GM19023 (cell line): Measurements from ENCODE around the gene CCDC127.
"Not testable (repeated sequence)": the region's sequence is repeated elsewhere in the genome, so short reads cannot be mapped to it uniquely, and the experiment has no call there.

Experiments
- ATAC-seq: cut with Tn5 transposase; IDR thresholded peaks from one replicate; pipeline ENCODE4 v1.9.1; 2021; ENCODE audit warnings: mild to moderate bottlenecking, moderate library complexity; ENCODE audit not compliant: unreplicated experiment

The CCDC127 gene

GRCh38 chr5:234450-234849 lies 16.5 kb upstream of the CCDC127 start:
- no peak for ATAC-seq

DNA sequence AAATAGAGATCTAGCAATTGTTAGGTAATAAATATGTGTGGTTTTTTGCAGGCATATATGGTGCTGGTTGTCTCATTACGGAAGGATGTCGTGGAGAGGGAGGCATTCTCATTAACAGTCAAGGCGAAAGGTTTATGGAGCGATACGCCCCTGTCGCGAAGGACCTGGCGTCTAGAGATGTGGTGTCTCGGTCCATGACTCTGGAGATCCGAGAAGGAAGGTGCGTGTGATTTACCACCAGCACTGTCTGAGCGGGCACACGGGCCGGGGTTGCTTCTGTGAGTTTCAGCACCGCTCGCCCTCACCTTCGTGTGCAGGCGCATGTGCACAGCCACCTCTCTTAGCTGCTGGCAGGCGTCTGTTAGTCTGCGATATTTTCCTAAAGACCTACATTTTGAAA lies 15.5 kb upstream of the CCDC127 start:
- not testable (repeated sequence) for ATAC-seq

DNA sequence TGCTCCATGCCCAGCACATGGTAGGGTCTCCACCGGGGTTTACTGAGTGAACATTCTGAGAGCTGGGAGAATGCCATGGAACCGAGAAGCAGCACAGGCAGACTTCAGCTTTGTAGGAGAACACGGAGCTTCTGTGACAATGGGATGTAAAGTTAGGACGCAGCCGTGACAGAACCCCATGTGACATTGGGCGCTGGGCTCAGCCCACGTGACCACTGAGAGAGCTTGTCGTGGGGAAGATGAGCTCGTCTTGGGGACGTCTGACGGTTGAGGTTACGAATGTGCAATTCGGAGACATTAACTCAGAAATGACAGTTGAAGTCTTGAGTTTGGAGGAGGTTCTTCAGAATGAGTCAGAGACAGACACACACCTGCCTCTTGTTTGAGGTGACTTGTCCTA lies 13.7 kb upstream of the CCDC127 start:
- ATAC-seq = no peak

DNA sequence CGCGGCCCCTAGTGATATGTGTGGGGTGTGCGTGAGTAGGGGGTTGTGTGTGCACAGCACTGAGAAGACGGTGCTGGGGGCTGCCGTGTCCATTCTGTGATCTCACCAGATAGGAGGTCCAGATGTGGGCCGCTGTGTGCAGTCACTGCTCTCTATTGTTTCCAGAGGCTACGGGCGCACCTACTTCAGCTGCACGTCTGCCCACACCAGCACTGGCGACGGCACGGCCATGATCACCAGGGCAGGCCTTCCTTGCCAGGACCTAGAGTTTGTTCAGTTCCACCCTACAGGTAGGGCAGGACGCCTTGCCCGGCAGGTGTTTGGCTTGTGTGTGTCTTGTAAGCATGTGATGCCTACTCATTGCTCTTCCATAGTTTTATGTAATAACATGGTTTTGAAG lies 12.8 kb upstream of the CCDC127 start:
- ATAC-seq = no peak

GRCh38 chr5:228886-229285 lies 10.9 kb upstream of the CCDC127 start:
- no peak for ATAC-seq

DNA sequence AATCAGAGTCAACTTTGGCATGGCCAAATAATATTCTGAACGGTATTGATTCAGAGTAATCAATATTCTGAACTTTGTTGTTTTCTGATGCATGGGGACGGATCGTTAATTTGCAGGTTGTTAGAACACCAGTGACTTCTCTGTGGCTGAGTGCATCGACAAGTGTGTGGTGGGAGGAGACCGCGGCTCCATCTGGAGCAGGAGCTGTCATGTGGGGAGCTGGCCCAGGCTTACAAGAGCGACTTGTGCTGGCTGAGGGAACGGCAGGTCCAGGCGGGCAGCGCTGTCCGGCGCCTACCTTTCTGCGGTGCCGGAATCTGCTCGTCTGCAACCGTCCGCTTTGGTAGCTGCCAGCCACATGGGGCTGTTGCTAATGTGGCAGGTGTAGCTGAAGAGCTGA lies 9.4 kb upstream of the CCDC127 start:
- ATAC-seq = not testable (repeated sequence)

GRCh38 chr5:225334-225733 lies 7.4 kb upstream of the CCDC127 start:
- no peak for ATAC-seq

- no peak for ATAC-seq
Observed at GRCh38 chr5:223791-224190, 5.8 kb upstream of the CCDC127 start.

DNA sequence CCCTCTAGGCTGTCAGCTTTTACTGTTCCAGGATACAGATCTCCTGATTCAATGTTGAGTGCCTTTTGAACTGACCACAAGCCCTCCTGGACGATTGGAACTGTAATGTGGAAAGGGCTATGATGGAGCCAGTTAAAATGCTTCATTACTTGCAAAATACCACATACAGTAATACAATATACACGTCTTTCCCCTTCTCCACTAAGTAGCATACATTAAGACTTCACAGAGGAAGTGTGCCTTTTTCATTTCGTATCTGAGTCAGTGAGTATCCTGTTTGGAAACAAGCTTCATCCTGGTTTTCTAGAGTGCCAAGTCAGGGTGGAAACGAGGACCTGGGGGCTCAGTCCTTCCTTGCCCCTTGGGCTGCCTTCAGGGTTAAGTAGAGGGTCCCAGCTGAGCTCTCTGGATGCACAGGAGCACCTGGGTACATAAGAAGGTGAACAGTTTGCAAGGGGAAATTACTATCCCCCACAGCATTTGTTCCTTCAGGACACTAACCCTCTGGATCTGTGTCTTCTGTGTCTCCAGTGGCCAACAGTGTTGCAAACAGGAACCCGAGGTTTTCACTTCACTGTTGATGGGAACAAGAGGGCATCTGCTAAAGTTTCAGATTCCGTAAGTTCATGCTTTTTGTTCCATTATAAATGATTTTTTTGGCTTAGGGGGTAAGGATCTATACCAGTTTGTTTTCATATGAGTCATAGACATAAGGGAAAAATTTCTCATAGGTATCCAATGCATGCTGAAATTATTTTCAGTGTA lies 5.2 kb upstream of the CCDC127 start:
- ATAC-seq = not testable (repeated sequence)

DNA sequence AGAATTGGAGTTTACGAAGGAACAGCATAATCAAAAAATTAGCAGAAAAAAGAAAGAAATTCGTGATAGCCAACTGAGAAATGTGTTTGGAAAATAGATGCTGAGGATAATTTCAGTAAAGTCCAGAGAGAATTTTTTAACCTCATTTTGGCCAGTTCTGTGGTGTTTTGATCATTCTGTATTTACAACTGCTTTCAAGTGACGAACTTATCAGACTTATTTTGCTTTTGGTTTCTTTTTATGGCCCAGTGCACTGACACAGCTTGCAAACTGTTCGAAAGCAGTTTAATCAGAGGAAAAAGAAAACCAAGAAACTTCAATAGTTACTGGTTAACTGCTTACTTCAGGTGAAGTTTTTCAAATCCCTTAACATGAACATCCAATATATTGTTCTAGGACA lies 2.0 kb upstream of the CCDC127 start:
- no peak for ATAC-seq

DNA sequence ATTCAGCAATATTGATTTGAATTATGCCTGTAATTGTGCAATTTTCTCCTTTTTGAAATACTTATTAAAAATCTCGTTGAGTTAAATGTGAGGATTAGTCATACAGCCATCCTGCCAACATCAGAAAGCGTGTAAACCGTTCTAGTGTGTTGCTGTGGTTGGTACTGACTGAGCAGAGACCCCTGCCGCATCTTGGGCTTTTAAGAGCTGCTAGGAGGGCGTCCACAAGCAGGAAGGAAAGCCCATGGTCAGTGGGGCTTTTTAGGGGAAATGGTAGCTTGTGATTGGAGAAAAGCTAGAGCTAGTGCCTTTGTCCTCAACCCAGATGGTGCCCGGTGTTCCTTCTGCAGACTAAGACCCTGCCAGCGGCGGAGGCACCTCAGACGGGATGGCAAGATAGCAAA lies 1.5 kb upstream of the CCDC127 start:
- ATAC-seq = no peak

DNA sequence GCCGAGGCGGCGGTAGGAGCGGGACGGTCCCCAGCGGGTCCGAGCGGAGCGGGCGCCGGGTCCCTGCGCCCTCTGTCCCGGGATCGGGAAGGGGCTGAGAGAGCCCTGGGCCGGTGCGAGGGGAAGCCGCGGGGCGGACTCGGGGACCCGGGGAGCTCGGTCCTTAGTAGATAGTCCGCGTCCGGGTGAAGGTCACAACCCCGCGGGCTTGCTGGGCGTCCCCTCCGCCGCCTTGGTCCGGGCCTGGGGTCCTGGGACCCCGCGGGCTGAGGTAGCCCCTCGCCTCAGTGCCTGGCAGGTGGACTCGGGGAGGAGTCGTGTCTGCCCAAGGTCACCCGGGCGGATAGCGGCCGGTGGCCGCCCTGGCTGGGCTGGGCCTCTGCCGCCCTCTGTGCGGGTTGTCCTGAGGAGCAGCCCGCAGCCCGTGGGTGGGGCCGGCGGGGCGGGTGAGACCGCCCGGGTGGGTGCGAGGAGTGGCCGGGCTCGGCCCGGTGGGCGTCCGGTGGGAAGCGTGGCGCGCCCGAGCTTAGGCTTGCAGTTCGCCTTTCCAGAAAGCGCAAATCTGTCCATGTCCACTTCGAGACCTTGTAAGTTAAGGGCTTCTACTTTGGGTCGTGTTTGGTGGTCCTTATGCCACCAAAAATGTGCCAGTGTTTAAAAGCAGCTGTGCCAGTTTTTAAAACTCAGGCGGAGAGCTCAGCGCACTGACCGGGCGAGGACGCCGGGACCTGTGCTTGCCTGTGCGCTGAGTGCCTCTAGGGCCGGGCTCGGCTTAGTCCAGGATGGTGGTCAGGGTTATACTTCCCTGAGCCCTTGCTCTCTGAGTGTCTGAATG lies 721 bp upstream of the CCDC127 start:
- ATAC-seq = peak; percentile 29

DNA sequence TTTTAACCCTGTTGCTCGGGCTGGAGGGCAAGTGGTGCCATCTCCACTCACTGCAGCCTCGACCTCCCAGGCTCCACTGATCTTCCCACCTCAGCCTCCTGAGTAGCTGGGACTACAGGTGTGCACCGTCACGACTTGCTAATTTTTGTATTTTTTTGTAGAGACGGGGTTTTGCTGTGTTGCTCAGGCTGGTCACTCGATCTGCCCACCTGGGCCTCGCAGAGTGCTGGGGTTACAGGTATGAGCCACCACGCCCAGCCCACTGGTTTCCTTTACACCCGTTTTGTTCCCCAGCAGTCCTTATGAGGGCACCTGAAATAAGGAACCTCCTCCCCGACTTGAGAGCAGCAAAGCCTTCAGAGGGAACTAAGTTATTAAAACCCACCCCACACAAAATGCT lies 1.9 kb downstream of the CCDC127 start:
- ATAC-seq = not testable (repeated sequence)

DNA sequence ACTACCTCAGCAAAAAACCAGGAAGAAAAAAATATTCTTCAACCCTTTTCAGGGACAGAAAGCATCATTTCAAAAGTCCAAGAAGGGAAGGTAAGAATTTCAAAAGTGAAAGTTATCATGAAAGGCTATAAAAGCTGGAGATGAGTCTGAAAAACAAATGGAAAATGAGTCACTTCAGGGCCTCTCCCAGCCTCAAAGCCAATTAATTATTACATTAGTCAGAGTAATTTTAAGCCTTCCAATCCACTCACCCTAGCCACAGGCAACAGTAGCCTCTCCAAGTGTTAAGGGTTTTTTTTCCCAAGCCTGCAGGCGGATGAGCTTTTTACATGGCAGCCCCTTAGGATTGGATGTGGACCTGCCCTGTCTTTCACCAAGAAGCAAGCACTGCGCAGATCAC lies 2.7 kb downstream of the CCDC127 start:
- not testable (repeated sequence) for ATAC-seq

- no peak for ATAC-seq
Observed at GRCh38 chr5:213803-214395, 4.1 kb downstream of the CCDC127 start.

GRCh38 chr5:208449-209114 lies 9.4 kb downstream of the CCDC127 start:
- ATAC-seq = no peak

- no peak for ATAC-seq
Observed at GRCh38 chr5:207599-207998, 10.4 kb downstream of the CCDC127 start.

GRCh38 chr5:206927-207536 lies 10.9 kb downstream of the CCDC127 start:
- no peak for ATAC-seq

GRCh38 chr5:206406-206805 lies 11.5 kb downstream of the CCDC127 start:
- ATAC-seq = no peak

- ATAC-seq = no peak
Observed at GRCh38 chr5:204966-205670, 12.8 kb downstream of the CCDC127 start.
